Neural crest cell (in vitro differentiated cells): ENCODE data around the gene TGFBR2. TPM values are rescaled to one million over a fixed set of nuclear protein-coding genes. Genes with fewer than 3 reads are reported as not detected.
"Not testable (repeated sequence)": the region's sequence is repeated elsewhere in the genome, so short reads cannot be mapped to it uniquely, and the experiment has no call there.

Source experiments
- DNase-seq: peaks from one replicate; pipeline ENCODE4 v3.0.0; 2021; ENCODE audit warnings: low read depth, mixed read lengths, low spot score
- H3K27ac Mint-ChIP-seq: one replicate; pipeline ENCODE4 v1.8.0; 2021; ENCODE audit warnings: mild to moderate bottlenecking, mixed read lengths; ENCODE audit not compliant: unreplicated experiment
- H3K27me3 Mint-ChIP-seq: 2 replicates; pipeline ENCODE4 v1.8.0; 2021; ENCODE audit warnings: low read depth, mild to moderate bottlenecking, mixed read lengths
- H3K36me3 Mint-ChIP-seq: 2 replicates; pipeline ENCODE4 v1.8.0; 2021; ENCODE audit warnings: low read depth, mild to moderate bottlenecking, mixed read lengths
- H3K4me1 Mint-ChIP-seq: 2 replicates; pipeline ENCODE4 v1.8.0; 2021; ENCODE audit warnings: mixed read lengths
- H3K4me3 Mint-ChIP-seq: one replicate; pipeline ENCODE4 v1.8.0; 2021; ENCODE audit warnings: mild to moderate bottlenecking, mixed read lengths
- H3K9me3 Mint-ChIP-seq: 2 replicates; pipeline ENCODE4 v1.8.0; 2021; ENCODE audit warnings: mixed read lengths
- total RNA-seq: library from RNA; stranded (reverse); gene quantifications from 2 replicates; pipeline ENCODE4 v1.2.1, GENCODE V29; 2021
- TF ChIP-seq, protein P1 (sequence below): fragments of 200-600 bp; sonication (generic); conservative IDR thresholded peaks from 2 replicates; pipeline ENCODE4 v1.5.0; 2021; ENCODE audit warnings: antibody characterized with exemption, mild to moderate bottlenecking

TGFBR2 gene
- total RNA-seq, 1 donor from 2014 or later = 8.7 TPM

DNA sequence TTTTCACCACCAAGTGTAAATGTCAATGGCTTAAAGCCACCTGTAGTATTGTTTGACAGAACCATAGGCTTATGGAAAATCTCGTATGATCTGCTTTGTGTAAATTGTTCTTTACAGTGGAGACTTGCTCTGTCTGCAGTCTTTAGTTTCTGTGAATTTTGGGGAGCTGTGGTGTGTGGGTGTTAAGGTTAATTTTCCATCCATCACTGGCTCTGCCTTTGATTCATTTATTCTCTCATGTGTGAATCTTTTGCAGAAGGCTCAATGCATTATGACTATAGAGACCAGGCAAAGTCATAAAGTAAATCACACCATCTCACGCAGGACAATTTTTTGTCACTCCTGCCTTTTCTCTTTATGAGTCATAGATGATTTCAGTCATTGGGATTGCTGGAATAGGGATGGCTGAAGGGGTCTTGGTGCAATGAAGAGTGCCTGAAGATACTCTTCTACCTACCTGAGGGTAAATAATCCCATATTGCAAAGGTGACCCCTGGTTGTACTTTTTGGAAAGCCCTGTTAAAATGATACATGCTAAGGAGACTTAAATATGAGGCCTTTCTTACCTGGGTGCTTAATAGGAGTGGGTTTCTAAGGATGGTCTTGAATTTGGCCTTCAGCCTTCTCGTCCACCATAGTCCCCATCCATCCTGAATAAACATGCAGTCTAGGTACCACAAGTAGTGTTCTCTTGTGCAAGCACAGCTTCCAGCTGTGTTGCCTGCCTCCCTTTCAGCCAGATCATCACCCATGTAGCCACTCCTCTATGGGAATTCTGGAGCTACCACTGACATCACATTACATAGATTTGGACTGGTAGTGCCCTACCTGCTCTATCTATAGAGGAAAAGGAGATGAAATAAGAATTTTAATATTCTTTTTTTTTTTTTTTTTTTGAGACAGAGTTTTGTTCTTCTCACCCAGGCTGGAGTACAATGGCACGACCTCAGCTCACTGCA is 14.3 kb downstream of the TGFBR2 start:
- H3K36me3 Mint-ChIP-seq = peaks cover 24% of the 10 kb centered on the region
- H3K4me1 Mint-ChIP-seq = peaks cover 6% of the 10 kb centered on the region
- TF ChIP-seq, protein P1, sequence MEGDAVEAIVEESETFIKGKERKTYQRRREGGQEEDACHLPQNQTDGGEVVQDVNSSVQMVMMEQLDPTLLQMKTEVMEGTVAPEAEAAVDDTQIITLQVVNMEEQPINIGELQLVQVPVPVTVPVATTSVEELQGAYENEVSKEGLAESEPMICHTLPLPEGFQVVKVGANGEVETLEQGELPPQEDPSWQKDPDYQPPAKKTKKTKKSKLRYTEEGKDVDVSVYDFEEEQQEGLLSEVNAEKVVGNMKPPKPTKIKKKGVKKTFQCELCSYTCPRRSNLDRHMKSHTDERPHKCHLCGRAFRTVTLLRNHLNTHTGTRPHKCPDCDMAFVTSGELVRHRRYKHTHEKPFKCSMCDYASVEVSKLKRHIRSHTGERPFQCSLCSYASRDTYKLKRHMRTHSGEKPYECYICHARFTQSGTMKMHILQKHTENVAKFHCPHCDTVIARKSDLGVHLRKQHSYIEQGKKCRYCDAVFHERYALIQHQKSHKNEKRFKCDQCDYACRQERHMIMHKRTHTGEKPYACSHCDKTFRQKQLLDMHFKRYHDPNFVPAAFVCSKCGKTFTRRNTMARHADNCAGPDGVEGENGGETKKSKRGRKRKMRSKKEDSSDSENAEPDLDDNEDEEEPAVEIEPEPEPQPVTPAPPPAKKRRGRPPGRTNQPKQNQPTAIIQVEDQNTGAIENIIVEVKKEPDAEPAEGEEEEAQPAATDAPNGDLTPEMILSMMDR = no peak

DNA sequence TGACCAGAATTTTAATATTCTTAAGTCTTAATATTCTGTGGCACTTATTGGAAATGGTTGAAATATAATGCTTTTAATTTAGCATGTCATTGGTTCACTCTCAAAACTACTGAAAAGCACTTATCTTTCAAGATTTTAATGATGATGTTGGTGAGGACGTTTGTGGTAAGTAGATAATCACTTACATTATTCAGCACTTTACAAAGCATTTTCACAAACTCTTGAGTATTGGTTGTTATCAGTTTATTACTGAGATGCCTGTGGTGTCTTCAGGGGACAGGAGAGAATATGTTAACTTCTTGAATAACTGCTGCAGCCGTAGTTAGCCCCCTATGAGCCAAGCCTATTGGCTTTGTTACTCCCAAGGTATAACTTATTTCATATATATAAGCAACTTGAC is 15.2 kb downstream of the TGFBR2 start:
- H3K27ac Mint-ChIP-seq = no peak overlapping the region
- peaks cover 24% of the 10 kb centered on the region for H3K36me3 Mint-ChIP-seq
- no peaks in the 10 kb centered on the region for H3K27me3 Mint-ChIP-seq
- peaks cover 2% of the 10 kb centered on the region for H3K9me3 Mint-ChIP-seq
- TF ChIP-seq, protein P1 = no peak
- peaks cover 14% of the 10 kb centered on the region for H3K4me1 Mint-ChIP-seq
- no peak overlapping the region for H3K4me3 Mint-ChIP-seq
- no peak for DNase-seq

More for the DNA sequence above, 14.3 kb downstream of the TGFBR2 start:
- H3K4me3 Mint-ChIP-seq = no peak overlapping the region
- H3K9me3 Mint-ChIP-seq = peaks cover 2% of the 10 kb centered on the region
- no peaks in the 10 kb centered on the region for H3K27me3 Mint-ChIP-seq
- no peak for DNase-seq
- no peak overlapping the region for H3K27ac Mint-ChIP-seq

DNA sequence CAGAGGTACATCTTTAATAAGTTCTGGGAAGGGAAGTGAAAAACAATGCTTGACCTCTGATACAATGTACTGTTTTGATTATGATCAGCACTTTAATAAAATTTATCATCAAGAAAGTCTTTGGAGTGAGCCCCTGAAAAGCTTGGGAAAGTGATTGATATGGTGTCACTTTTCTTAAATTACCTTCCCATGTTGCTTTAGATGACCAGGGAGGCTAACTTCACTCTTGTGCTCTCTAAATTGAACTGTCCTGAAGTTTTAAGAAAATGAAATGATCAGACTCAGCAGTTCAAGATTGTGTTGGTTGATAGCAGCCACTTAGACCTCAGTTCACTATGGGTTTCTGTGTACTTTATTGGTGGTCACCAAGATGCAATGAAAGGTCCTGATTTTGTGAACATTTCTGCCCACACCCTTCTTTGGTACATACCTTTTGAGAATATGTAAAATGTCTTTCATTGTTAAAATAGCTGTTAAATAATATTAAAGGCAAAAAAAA is 15.7 kb downstream of the TGFBR2 start:
- peaks cover 24% of the 10 kb centered on the region for H3K36me3 Mint-ChIP-seq
- H3K4me3 Mint-ChIP-seq = no peak overlapping the region

DNA sequence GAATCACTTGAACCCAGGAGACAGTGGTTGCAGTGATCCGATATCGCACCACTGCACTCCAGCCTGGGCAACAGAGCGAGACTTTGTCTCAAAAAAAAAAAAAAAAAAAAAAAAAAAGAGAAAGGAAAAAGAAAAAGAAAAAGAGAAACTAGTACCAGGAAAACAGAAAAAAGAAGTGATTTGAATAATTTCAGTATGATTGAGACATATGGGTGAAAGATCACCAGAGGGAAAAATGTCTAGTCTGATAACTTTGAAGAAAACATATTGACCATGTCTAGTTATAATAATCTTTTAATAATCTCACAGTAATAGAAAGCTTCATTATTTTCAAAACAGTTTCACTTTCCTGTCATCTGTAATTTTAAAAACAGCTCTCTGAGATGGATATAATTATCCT is 16.4 kb downstream of the TGFBR2 start:
- no peak overlapping the region for H3K4me3 Mint-ChIP-seq
- TF ChIP-seq, protein P1 = no peak
- no peaks in the 10 kb centered on the region for H3K27me3 Mint-ChIP-seq
- no peak for DNase-seq
- peaks cover 18% of the 10 kb centered on the region for H3K4me1 Mint-ChIP-seq
- H3K27ac Mint-ChIP-seq = no peak overlapping the region
- peaks cover 22% of the 10 kb centered on the region for H3K36me3 Mint-ChIP-seq
- peaks cover under 1% of the 10 kb centered on the region for H3K9me3 Mint-ChIP-seq

More for the DNA sequence above, 15.7 kb downstream of the TGFBR2 start:
- no peak for DNase-seq
- H3K4me1 Mint-ChIP-seq = peaks cover 18% of the 10 kb centered on the region
- no peak overlapping the region for H3K27ac Mint-ChIP-seq
- H3K9me3 Mint-ChIP-seq = peaks cover 2% of the 10 kb centered on the region
- H3K27me3 Mint-ChIP-seq = no peaks in the 10 kb centered on the region
- TF ChIP-seq, protein P1 = no peak

DNA sequence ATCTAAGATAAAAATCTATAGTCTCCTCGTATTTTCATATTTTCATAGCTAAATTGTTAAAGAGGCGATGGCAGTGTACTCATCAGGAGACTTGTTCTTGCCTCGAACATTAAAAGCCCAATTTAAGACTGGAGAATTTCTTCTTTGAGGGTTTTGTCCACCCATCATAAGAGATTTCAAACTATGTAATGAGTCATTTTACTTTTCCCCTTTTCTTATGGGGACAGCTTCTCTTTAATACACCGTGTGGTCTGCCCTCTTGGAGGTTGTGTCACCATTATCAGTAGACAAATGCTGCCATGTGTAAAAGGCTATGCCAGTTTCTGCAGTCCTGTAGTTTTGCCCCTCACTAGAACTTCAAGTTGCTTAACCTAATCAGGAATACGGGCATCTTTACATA is 16.9 kb downstream of the TGFBR2 start:
- H3K36me3 Mint-ChIP-seq = peaks cover 22% of the 10 kb centered on the region
- no peak overlapping the region for H3K4me3 Mint-ChIP-seq
- H3K4me1 Mint-ChIP-seq = peaks cover 18% of the 10 kb centered on the region
- no peaks in the 10 kb centered on the region for H3K9me3 Mint-ChIP-seq
- no peak for DNase-seq
- TF ChIP-seq, protein P1 = no peak
- no peak overlapping the region for H3K27ac Mint-ChIP-seq
- no peaks in the 10 kb centered on the region for H3K27me3 Mint-ChIP-seq

DNA sequence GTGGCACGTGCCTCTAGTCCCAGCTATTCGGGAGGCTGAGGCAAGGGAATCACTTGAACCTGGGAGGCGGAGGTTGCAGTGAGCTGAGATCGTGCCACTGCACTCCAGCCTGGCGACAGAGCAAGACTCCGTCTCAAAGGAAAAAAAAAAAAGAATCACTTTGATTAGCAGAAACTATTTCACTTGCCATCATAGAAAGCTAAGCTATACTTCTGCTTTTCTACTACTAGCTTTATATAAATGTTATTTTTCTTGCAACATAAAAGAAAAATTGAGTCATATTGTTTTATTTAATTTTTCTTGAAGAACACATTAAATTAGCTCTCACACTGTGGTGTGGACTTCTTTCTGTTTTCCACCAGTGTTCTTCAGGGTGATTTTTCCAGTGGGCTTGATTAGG is 18.1 kb downstream of the TGFBR2 start:
- not testable (repeated sequence) for DNase-seq, H3K27ac Mint-ChIP-seq, H3K4me3 Mint-ChIP-seq, H3K9me3 Mint-ChIP-seq, H3K27me3 Mint-ChIP-seq
- Mint-ChIP-seq H3K36me3 (peaks cover 20% of the 10 kb centered on the region), H3K4me1 (peaks cover 23% of the 10 kb centered on the region)
